SK-N-MC (cell line): ENCODE data around the gene CHST10.

Experiments used
- DNase-seq: peaks from one replicate; pipeline ENCODE4 v3.0.0-alpha.2; 2011; ENCODE audit warnings: low read depth, low spot score
- H3K27ac ChIP-seq: fragments of 200-600 bp; sonication (generic); 2 replicates; pipeline ENCODE4 v1.5.1; 2016; ENCODE audit warnings: mixed run types
- H3K36me3 ChIP-seq: fragments of 200-600 bp; sonication (generic); 2 replicates; pipeline ENCODE4 v1.6.1; 2017; ENCODE audit warnings: antibody characterized with exemption, low read length, mixed read lengths; ENCODE audit not compliant: insufficient read depth
- H3K4me3 ChIP-seq: fragments of 200-600 bp; sonication (generic); 2 replicates; pipeline ENCODE4 v1.5.1; 2016
- H3K9ac ChIP-seq: fragments of 200-600 bp; sonication (generic); 2 replicates; pipeline ENCODE4 v1.8.0; 2017; ENCODE audit warnings: mixed run types, mixed read lengths; ENCODE audit not compliant: insufficient read length
- H3K9me3 ChIP-seq: fragments of 200-600 bp; sonication (generic); 2 replicates; pipeline ENCODE4 v1.6.1; 2017; ENCODE audit warnings: low read depth, mild to moderate bottlenecking, antibody characterized with exemption, low read length, moderate library complexity, mixed read lengths
- EZH2 ChIP-seq: fragments of 200-600 bp; sonication (generic); IDR thresholded peaks from one replicate; pipeline ENCODE4 v1.6.1; 2017; ENCODE audit warnings: antibody characterized with exemption
- FOXP2 ChIP-seq: optimal IDR thresholded peaks from 2 replicates; pipeline ENCODE3; 2011; ENCODE audit warnings: mild to moderate bottlenecking, moderate library complexity; ENCODE audit not compliant: insufficient read depth; ENCODE audit errors: extremely low read length, control extremely low read depth
- POLR2AphosphoS5 ChIP-seq: IDR thresholded peaks from 2 replicates; pipeline ENCODE4 v1.6.1; 2012; ENCODE audit warnings: mild to moderate bottlenecking, low read depth, low read length, borderline replicate concordance

Gene CHST10

DNA sequence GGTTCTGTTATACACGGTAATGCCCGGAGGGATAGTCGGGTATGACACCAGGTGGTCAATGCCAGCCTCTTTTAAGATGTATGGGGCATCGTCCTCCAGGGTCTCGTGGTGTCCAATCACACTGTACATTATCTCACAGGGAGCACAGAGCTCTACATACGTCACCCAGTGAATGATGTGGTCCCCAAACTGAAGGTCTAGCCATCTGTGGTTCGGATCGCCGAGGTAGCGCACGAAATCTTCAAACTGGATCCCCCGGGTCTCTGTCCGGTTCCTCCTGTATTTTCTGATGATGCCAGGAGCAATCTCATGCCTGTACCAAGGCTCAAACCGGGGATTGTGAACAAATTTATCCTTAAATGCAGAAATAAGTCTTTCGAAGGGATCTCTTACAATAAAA, 24.1 kb downstream of the CHST10 start:
- no peak for DNase-seq
- TF ChIP-seq FOXP2 (no peak), POLR2AphosphoS5 (no peak), EZH2 (no peak)
- H3K9me3 ChIP-seq: no peaks in the 10 kb centered on the region
- no peak overlapping the region for H3K9ac ChIP-seq
- no peaks in the 10 kb centered on the region for H3K36me3 ChIP-seq
- H3K27ac ChIP-seq: no peak overlapping the region
- no peak overlapping the region for H3K4me3 ChIP-seq

GRCh38 chr2:100392715-100393114, 24.8 kb downstream of the CHST10 start:
- no peak for DNase-seq
- no peaks in the 10 kb centered on the region for H3K9me3 ChIP-seq
- no peak overlapping the region for H3K4me3 ChIP-seq
- H3K9ac ChIP-seq: no peak overlapping the region
- H3K36me3 ChIP-seq: no peaks in the 10 kb centered on the region
- H3K27ac ChIP-seq: no peak overlapping the region
- TF ChIP-seq EZH2: no peak
- no peak for TF ChIP-seq FOXP2
- TF ChIP-seq POLR2AphosphoS5: no peak

- DNase-seq: no peak
- Histone ChIP-seq H3K36me3 (no peaks in the 10 kb centered on the region), H3K27ac (no peak overlapping the region), H3K4me3 (no peak overlapping the region), H3K9me3 (no peaks in the 10 kb centered on the region), H3K9ac (no peak overlapping the region)
- TF ChIP-seq FOXP2 (no peak), POLR2AphosphoS5 (no peak), EZH2 (no peak)
Observed at GRCh38 chr2:100391735-100392515, 25.5 kb downstream of the CHST10 start.

DNA sequence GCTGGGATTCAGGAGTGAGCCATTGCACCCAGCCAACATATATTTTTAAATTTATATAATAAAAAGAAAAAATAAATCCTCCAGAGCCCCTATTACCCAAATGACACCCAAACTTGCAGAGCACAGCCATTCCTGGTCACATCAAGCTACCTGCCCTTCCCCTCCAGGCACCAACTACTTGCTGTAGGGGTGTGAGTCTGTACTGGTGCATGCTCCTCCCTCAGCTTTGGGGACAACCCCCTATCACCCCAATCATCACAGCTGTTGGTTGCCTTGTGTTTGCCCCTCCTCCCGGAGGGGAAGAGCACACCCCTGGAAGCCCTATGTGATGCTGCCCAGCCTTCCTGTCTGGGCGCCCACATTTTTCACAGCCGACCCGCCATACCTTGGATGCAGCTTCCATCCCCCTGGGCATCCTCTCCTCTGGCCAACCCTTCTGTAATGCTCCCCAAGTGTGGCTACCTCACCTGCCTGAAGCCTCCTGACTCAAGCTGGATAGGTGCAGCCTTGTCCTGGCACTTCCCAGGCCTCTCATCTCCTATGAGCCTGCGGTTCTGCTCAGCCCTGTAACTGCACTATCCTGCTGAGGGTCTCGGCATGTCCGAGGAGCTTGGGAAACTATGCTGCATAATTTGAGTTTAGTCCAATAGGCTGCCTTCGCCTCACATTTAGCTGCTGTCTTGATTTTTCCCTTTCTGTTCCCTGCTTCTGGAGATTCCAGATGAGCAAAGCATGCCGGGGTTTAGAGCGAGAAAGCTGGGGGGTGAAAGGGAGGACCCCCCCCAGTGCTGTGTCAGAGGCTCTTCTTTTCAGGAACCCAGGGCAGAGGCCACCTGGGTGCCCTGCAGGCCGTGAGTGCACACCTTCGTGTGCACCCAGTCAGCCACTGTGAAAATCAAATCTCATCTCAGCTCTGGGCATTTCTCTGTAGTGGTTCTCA, 27.2 kb downstream of the CHST10 start:
- Histone ChIP-seq H3K36me3 (no peaks in the 10 kb centered on the region), H3K4me3 (no peak overlapping the region), H3K9me3 (no peaks in the 10 kb centered on the region), H3K9ac (no peak overlapping the region), H3K27ac (no peak overlapping the region)
- no peak for DNase-seq
- TF ChIP-seq POLR2AphosphoS5 (no peak), EZH2 (no peak), FOXP2 (no peak)

GRCh38 chr2:100388703-100389102, 28.8 kb downstream of the CHST10 start:
- no peak for DNase-seq
- TF ChIP-seq EZH2 (no peak), POLR2AphosphoS5 (no peak)

GRCh38 chr2:100383954-100384353, 33.5 kb downstream of the CHST10 start:
- no peak for DNase-seq
- Histone ChIP-seq H3K4me3 (no peak overlapping the region), H3K9ac (no peak overlapping the region), H3K27ac (no peak overlapping the region), H3K9me3 (no peaks in the 10 kb centered on the region), H3K36me3 (no peaks in the 10 kb centered on the region)
- TF ChIP-seq FOXP2 (no peak), POLR2AphosphoS5 (no peak), EZH2 (no peak)

More at GRCh38 chr2:100388703-100389102, 28.8 kb downstream of the CHST10 start:
- Histone ChIP-seq H3K36me3 (no peaks in the 10 kb centered on the region), H3K4me3 (no peak overlapping the region), H3K9ac (no peak overlapping the region), H3K9me3 (no peaks in the 10 kb centered on the region), H3K27ac (no peak overlapping the region)

DNA sequence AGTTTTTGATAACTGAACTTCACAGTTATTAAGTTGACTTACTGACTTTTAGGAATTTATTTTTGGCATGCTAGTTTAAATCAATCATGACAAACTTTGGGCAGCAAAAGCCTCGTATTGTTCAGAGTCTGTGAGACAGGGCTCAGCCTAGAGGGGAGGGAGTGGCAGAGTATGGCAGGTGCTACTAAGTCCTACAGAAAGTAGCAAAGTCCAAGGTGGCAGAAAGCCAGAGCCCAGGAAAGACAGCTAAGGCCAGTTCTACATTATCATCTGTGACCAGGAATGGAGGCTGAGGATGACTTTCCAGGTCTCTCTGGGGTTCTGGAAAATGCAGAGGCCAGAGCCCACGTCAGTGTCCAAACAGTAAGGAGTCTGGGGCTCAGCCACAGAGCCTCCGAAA, 34.2 kb downstream of the CHST10 start:
- TF ChIP-seq FOXP2 (no peak), EZH2 (no peak), POLR2AphosphoS5 (no peak)
- H3K9me3 ChIP-seq: no peaks in the 10 kb centered on the region
- H3K9ac ChIP-seq: no peak overlapping the region
- H3K27ac ChIP-seq: no peak overlapping the region
- no peaks in the 10 kb centered on the region for H3K36me3 ChIP-seq
- no peak for DNase-seq
- H3K4me3 ChIP-seq: no peak overlapping the region

GRCh38 chr2:100381240-100381639, 36.2 kb downstream of the CHST10 start:
- peak; percentile 53 for DNase-seq
- no peak overlapping the region for H3K9ac ChIP-seq
- no peak overlapping the region for H3K27ac ChIP-seq
- no peaks in the 10 kb centered on the region for H3K36me3 ChIP-seq
- H3K4me3 ChIP-seq: no peak overlapping the region
- no peaks in the 10 kb centered on the region for H3K9me3 ChIP-seq
- TF ChIP-seq EZH2 (no peak), FOXP2 (no peak)

GRCh38 chr2:100380681-100381080, 36.8 kb downstream of the CHST10 start:
- TF ChIP-seq EZH2 (no peak), POLR2AphosphoS5 (no peak), FOXP2 (no peak)
- DNase-seq: no peak
- no peaks in the 10 kb centered on the region for H3K9me3 ChIP-seq

More at GRCh38 chr2:100380681-100381080, 36.8 kb downstream of the CHST10 start:
- no peak overlapping the region for H3K9ac ChIP-seq
- H3K36me3 ChIP-seq: no peaks in the 10 kb centered on the region
- H3K4me3 ChIP-seq: no peak overlapping the region
- H3K27ac ChIP-seq: no peak overlapping the region
